Panc1 (cell line): Measurements from ENCODE around the gene UBE2E1. TPM values are rescaled to one million over a fixed set of nuclear protein-coding genes. Genes with fewer than 3 reads are reported as not detected.

ENCODE experiments used
- ATAC-seq: fragments of 200-7000 bp; cut with Tn5 transposase; 2 replicates; pipeline ENCODE4 v1.9.1; 2020; ENCODE audit warnings: mild to moderate bottlenecking, moderate library complexity
- BruUV-seq: library from RNA; stranded (reverse); fragments of 400-500 nt; replicated peaks from 2 replicates; lab custom pipeline; 2021; lab: Mats Ljungman, UMichigan
- CTCF ChIA-PET: fragments of 300-600 bp; sonication (Branson Sonifier 250); formaldehyde crosslinking; loops from one replicate; lab custom pipeline; 2022; ENCODE audit warnings: antibody characterized with exemption; lab: Charles Lee
- POLR2A ChIA-PET: fragments of 300-600 bp; sonication (Branson Sonifier 250); formaldehyde crosslinking; loops from one replicate; lab custom pipeline; 2022; ENCODE audit warnings: antibody characterized with exemption; lab: Charles Lee
- DNase-seq: peaks from one replicate; pipeline ENCODE4 v3.0.0-alpha.2; 2010; ENCODE audit warnings: low read depth, low spot score
- H3K27ac ChIP-seq: 2 replicates; pipeline ENCODE4 v1.5.1; 2011; ENCODE audit warnings: mild to moderate bottlenecking, low read length, inconsistent platforms
- H3K27me3 ChIP-seq: fragments of 200-500 bp; sonication (Bioruptor generic); 2 replicates; pipeline ENCODE4 v1.6.0; 2014; ENCODE audit warnings: low read length, inconsistent platforms; ENCODE audit not compliant: control insufficient read depth, insufficient read depth
- H3K36me3 ChIP-seq: fragments of 200-500 bp; sonication (Bioruptor generic); 2 replicates; pipeline ENCODE4 v1.5.1; 2014; ENCODE audit warnings: inconsistent platforms, mild to moderate bottlenecking, low read length, moderate library complexity; ENCODE audit not compliant: control insufficient read depth, insufficient read depth
- H3K4me1 ChIP-seq: 2 replicates; pipeline ENCODE4 v1.5.1; 2011; ENCODE audit warnings: inconsistent platforms, mild to moderate bottlenecking, low read length, moderate library complexity; ENCODE audit not compliant: control insufficient read depth, insufficient read depth
- H3K4me3 ChIP-seq, 2 experiments: 2 replicates each; pipeline ENCODE4 v1.5.1; 2011 to 2012; ENCODE audit warnings: low read depth in 2 of 2, low read length in 2 of 2, mild to moderate bottlenecking in 2 of 2, inconsistent platforms in 1 of 2, moderate library complexity in 1 of 2
- H3K9me3 ChIP-seq: fragments of 200-500 bp; sonication (Bioruptor generic); 2 replicates; pipeline ENCODE4 v1.5.1; 2014; ENCODE audit warnings: low read depth, mild to moderate bottlenecking, inconsistent platforms, low read length, moderate library complexity; ENCODE audit not compliant: control insufficient read depth, insufficient read depth
- POLR2AphosphoS5 ChIP-seq: IDR thresholded peaks from 2 replicates; pipeline ENCODE4 v1.6.1; 2012; ENCODE audit warnings: mild to moderate bottlenecking, low read depth, low read length, moderate library complexity
- REST ChIP-seq, 2 experiments: IDR thresholded peaks; 2 replicates each; pipeline ENCODE4 v1.6.1; 2011 to 2012; ENCODE audit warnings: low read depth in 2 of 2, control low read depth in 1 of 2, low read length in 1 of 2, mild to moderate bottlenecking in 1 of 2, moderate library complexity in 1 of 2; ENCODE audit not compliant: insufficient read depth in 1 of 2
- SIN3A ChIP-seq: IDR thresholded peaks from 2 replicates; pipeline ENCODE4 v1.6.1; 2012; ENCODE audit warnings: low read depth, mild to moderate bottlenecking, low read length, moderate library complexity, borderline replicate concordance; ENCODE audit not compliant: insufficient read depth
- TCF7L2 ChIP-seq: IDR thresholded peaks from 2 replicates; pipeline ENCODE4 v1.6.1; 2011; ENCODE audit warnings: mild to moderate bottlenecking, low read depth, low read length, inconsistent platforms
- in situ Hi-C: cut with HindIII; loops from 2 replicates; pipeline ENCODE4 v1.10.0; 2016; ENCODE audit warnings: low sequenced_read_pairs, low pct_unique_long_range_greater_than_20kb
- intact Hi-C: fragments of 100-400 bp; cut with micrococcal nuclease; formaldehyde crosslinking; loops from one replicate; pipeline ENCODE4 v1.10.0; 2022; ENCODE audit not compliant: unreplicated experiment
- total RNA-seq: library from RNA; stranded (reverse); gene quantifications from one replicate; pipeline ENCODE4 v1.2.1, GENCODE V29; 2021; ENCODE audit not compliant: unreplicated experiment
- TF ChIP-seq, protein P1 (sequence below): fragments of 450-650 bp; IDR thresholded peaks from 2 replicates; pipeline ENCODE4 v1.5.1; 2017; ENCODE audit warnings: mild to moderate bottlenecking

UBE2E1 gene
- total RNA-seq, 1 experiment from 2014 or later = 127 TPM

GRCh38 chr3:23798456-23798855 lies 7.3 kb upstream of the UBE2E1 start:
- intact Hi-C loops (no loop called here), in situ Hi-C loops (no loop called here)
- ATAC-seq = no peak
- Histone ChIP-seq H3K27me3 (no peaks in the 10 kb centered on the region), H3K36me3 (no peaks in the 10 kb centered on the region), H3K9me3 (no peaks in the 10 kb centered on the region), H3K4me3 (no peak overlapping the region), H3K27ac (no peak overlapping the region), H3K4me1 (no peaks in the 10 kb centered on the region)
- BruUV-seq = no TSS peak
- ChIA-PET CTCF (no interaction called here), POLR2A (no interaction called here)
- DNase-seq = no peak
- TF ChIP-seq REST (IDR thresholded peaks at IDR 0.05; ENCODE audit: insufficient read depth in 1 of 2, low read depth in 2 of 2, low read length in 1 of 2) (no peak), TCF7L2 (no peak), SIN3A (no peak), POLR2AphosphoS5 (no peak)
- TF ChIP-seq, protein P1, sequence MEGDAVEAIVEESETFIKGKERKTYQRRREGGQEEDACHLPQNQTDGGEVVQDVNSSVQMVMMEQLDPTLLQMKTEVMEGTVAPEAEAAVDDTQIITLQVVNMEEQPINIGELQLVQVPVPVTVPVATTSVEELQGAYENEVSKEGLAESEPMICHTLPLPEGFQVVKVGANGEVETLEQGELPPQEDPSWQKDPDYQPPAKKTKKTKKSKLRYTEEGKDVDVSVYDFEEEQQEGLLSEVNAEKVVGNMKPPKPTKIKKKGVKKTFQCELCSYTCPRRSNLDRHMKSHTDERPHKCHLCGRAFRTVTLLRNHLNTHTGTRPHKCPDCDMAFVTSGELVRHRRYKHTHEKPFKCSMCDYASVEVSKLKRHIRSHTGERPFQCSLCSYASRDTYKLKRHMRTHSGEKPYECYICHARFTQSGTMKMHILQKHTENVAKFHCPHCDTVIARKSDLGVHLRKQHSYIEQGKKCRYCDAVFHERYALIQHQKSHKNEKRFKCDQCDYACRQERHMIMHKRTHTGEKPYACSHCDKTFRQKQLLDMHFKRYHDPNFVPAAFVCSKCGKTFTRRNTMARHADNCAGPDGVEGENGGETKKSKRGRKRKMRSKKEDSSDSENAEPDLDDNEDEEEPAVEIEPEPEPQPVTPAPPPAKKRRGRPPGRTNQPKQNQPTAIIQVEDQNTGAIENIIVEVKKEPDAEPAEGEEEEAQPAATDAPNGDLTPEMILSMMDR = no peak

GRCh38 chr3:23798876-23799275 lies 6.9 kb upstream of the UBE2E1 start:
- no peak for ATAC-seq

More at GRCh38 chr3:23798876-23799275, 6.9 kb upstream of the UBE2E1 start:
- H3K9me3 ChIP-seq = no peaks in the 10 kb centered on the region
- DNase-seq = no peak
- no TSS peak for BruUV-seq
- no peaks in the 10 kb centered on the region for H3K36me3 ChIP-seq
- in situ Hi-C loops (no loop called here), intact Hi-C loops (no loop called here)
- H3K4me3 ChIP-seq = no peak overlapping the region
- no peaks in the 10 kb centered on the region for H3K27me3 ChIP-seq
- TF ChIP-seq, protein P1 = no peak
- TF ChIP-seq TCF7L2 = no peak
- TF ChIP-seq REST (IDR thresholded peaks at IDR 0.05; ENCODE audit: insufficient read depth in 1 of 2, low read depth in 2 of 2, low read length in 1 of 2) = no peak
- TF ChIP-seq POLR2AphosphoS5 = no peak
- no peak for TF ChIP-seq SIN3A
- no peaks in the 10 kb centered on the region for H3K4me1 ChIP-seq
- POLR2A ChIA-PET = no interaction called here
- H3K27ac ChIP-seq = no peak overlapping the region
- CTCF ChIA-PET = no interaction called here
